ENCODE data around the gene ZBTB39.

- TF ChIP-seq EZH2phosphoT487 (IDR thresholded peaks at IDR 0.05; ENCODE audit: insufficient read depth, low read depth) = no peak
- no peak for TF ChIP-seq EZH2 (IDR thresholded peaks at IDR 0.05; ENCODE audit: insufficient read depth, poor library complexity, severe bottlenecking)
These were observed 49.5 kb upstream of the ZBTB39 start for GRCh38 chr12:57055824-57056223.

Data from GM23248 (cell line).